Measurements from ENCODE around the gene SLC7A11.

Gene SLC7A11

DNA sequence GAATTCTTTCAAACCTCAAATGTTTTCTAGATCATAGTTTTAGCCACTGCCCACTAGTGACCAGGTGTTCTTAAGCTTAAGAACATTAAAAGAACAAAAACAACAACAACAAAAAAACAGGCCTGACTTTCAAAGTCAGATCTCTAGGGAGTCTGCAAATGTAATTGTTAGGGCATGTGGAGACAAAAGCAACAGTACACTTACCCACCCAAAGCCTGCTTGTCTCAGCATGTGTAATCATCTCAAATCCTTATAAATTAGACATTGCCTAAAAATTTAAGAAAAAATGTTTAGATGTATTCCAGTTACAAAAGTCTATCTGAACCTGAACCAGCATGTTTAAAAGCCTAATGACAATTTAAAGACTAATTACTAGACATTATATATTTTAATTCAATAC, 79.9 kb downstream of the SLC7A11 start:
- TF ChIP-seq, protein P1, sequence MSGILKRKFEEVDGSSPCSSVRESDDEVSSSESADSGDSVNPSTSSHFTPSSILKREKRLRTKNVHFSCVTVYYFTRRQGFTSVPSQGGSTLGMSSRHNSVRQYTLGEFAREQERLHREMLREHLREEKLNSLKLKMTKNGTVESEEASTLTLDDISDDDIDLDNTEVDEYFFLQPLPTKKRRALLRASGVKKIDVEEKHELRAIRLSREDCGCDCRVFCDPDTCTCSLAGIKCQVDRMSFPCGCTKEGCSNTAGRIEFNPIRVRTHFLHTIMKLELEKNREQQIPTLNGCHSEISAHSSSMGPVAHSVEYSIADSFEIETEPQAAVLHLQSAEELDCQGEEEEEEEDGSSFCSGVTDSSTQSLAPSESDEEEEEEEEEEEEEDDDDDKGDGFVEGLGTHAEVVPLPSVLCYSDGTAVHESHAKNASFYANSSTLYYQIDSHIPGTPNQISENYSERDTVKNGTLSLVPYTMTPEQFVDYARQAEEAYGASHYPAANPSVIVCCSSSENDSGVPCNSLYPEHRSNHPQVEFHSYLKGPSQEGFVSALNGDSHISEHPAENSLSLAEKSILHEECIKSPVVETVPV (CRISPR knock-in tag; IDR thresholded peaks at IDR 0.05), result no peak
- TF ChIP-seq CSDC2 (CRISPR knock-in tag; IDR thresholded peaks at IDR 0.05) (no peak), ISL1 (CRISPR knock-in tag; IDR thresholded peaks at IDR 0.05) (no peak), ZNF70 (CRISPR knock-in tag; IDR thresholded peaks at IDR 0.05) (no peak), TOX (CRISPR knock-in tag; IDR thresholded peaks at IDR 0.05; ENCODE audit: borderline replicate concordance) (no peak), ZNF565 (CRISPR knock-in tag; conservative IDR thresholded peaks at IDR 0.05; ENCODE audit: low read depth) (no peak)
- no peak for ATAC-seq

GRCh38 chr4:138161351-138161750, 80.8 kb downstream of the SLC7A11 start:
- ATAC-seq, result no peak
- TF ChIP-seq ZNF70 (CRISPR knock-in tag; IDR thresholded peaks at IDR 0.05) (no peak), ESRRG (CRISPR knock-in tag; IDR thresholded peaks at IDR 0.05) (no peak), CSDC2 (CRISPR knock-in tag; IDR thresholded peaks at IDR 0.05) (no peak), ARNTL (CRISPR knock-in tag; IDR thresholded peaks at IDR 0.05; ENCODE audit: borderline replicate concordance, low read depth) (no peak), TSHZ2 (CRISPR knock-in tag; IDR thresholded peaks at IDR 0.05) (no peak)

GRCh38 chr4:138158746-138159297, 83.3 kb downstream of the SLC7A11 start:
- peak; percentile 87 for ATAC-seq
- TF ChIP-seq, protein P1 (CRISPR knock-in tag; IDR thresholded peaks at IDR 0.05), result no peak
- no peak for TF ChIP-seq ZNF70 (CRISPR knock-in tag; IDR thresholded peaks at IDR 0.05)
- no peak for TF ChIP-seq GLIS3 (CRISPR knock-in tag; IDR thresholded peaks at IDR 0.05)
- no peak for TF ChIP-seq ZNF565 (CRISPR knock-in tag; conservative IDR thresholded peaks at IDR 0.05; ENCODE audit: low read depth)

DNA sequence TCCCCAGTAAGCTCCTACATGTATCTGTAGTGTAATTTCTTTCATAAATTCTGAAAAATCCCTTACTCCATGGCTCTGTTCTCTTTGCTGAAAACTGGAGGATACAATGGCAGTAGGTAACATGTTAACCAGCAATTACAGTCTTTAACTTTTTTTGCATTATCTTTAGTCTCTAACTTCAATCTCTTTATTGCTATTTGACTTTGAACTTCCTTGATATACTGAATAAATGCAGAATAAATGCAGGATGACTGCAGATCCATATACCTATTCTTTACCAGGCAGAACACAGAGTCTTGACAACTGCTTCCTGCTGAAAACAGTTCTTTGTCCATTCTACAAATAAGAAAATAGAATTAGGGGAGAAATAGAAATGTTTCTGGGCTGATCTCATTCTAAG, 101.3 kb downstream of the SLC7A11 start:
- no peak for ATAC-seq
- TF ChIP-seq ZC3H10 (CRISPR knock-in tag; IDR thresholded peaks at IDR 0.05) (no peak), ZFP3 (CRISPR knock-in tag; IDR thresholded peaks at IDR 0.05) (no peak), RARB (CRISPR knock-in tag; IDR thresholded peaks at IDR 0.05) (no peak), TOX (CRISPR knock-in tag; IDR thresholded peaks at IDR 0.05; ENCODE audit: borderline replicate concordance) (no peak), SNAI2 (CRISPR knock-in tag; IDR thresholded peaks at IDR 0.05) (no peak), ARNTL (CRISPR knock-in tag; IDR thresholded peaks at IDR 0.05; ENCODE audit: borderline replicate concordance, low read depth) (no peak), BACH2 (CRISPR knock-in tag; IDR thresholded peaks at IDR 0.05; ENCODE audit: borderline replicate concordance) (no peak), ZNF565 (CRISPR knock-in tag; conservative IDR thresholded peaks at IDR 0.05; ENCODE audit: low read depth) (no peak), TCF4 (CRISPR knock-in tag; IDR thresholded peaks at IDR 0.05; ENCODE audit: borderline replicate concordance) (no peak), TSHZ2 (CRISPR knock-in tag; IDR thresholded peaks at IDR 0.05) (no peak)
- TF ChIP-seq, protein P1 (CRISPR knock-in tag; IDR thresholded peaks at IDR 0.05), result no peak
